H9 (cell line): ENCODE results near the gene COLQ. TPM values are rescaled to one million over a fixed set of nuclear protein-coding genes. Genes with fewer than 3 reads are reported as not detected.

Experiments
- DNase-seq: peaks from one replicate; pipeline ENCODE4 v3.0.0-alpha.2; 2017
- H2AFZ ChIP-seq: one replicate; pipeline ENCODE4 v1.6.1; 2013; ENCODE audit warnings: mild to moderate bottlenecking, low read length, control low read depth, moderate library complexity
- H2AK5ac ChIP-seq: 2 replicates; pipeline ENCODE4 v1.6.1; 2013; ENCODE audit warnings: low read length, control low read depth, mixed read lengths; ENCODE audit not compliant: insufficient read length
- H2BK120ac ChIP-seq: one replicate; pipeline ENCODE4 v1.6.1; 2013; ENCODE audit warnings: low read depth, mild to moderate bottlenecking, low read length, control low read depth, inconsistent platforms; ENCODE audit not compliant: poor library complexity, severe bottlenecking
- H2BK12ac ChIP-seq: 2 replicates; pipeline ENCODE4 v1.6.1; 2013; ENCODE audit warnings: low read length, control low read depth, mixed read lengths, low read depth; ENCODE audit not compliant: insufficient read length
- H2BK15ac ChIP-seq: 2 replicates; pipeline ENCODE4 v1.6.1; 2013; ENCODE audit warnings: low read depth, low read length, control low read depth
- H2BK20ac ChIP-seq: one replicate; pipeline ENCODE4 v1.6.1; 2013; ENCODE audit warnings: low read depth, mild to moderate bottlenecking, low read length, control low read depth, inconsistent platforms; ENCODE audit not compliant: poor library complexity, severe bottlenecking
- H2BK5ac ChIP-seq: 2 replicates; pipeline ENCODE4 v1.6.1; 2013; ENCODE audit warnings: low read length, control low read depth, mixed read lengths; ENCODE audit not compliant: insufficient read length
- H3K14ac ChIP-seq: 2 replicates; pipeline ENCODE4 v1.6.1; 2013; ENCODE audit warnings: low read length, control low read depth; ENCODE audit not compliant: insufficient read depth
- H3K18ac ChIP-seq: 2 replicates; pipeline ENCODE4 v1.6.1; 2013; ENCODE audit warnings: low read depth, mild to moderate bottlenecking, mixed read lengths, low read length, control low read depth; ENCODE audit not compliant: insufficient read length
- H3K23ac ChIP-seq: 2 replicates; pipeline ENCODE4 v1.6.1; 2013; ENCODE audit warnings: low read length, control low read depth, mixed read lengths, low read depth; ENCODE audit not compliant: insufficient read length
- H3K23me2 ChIP-seq: 2 replicates; pipeline ENCODE4 v1.6.1; 2013; ENCODE audit warnings: low read depth, mild to moderate bottlenecking, mixed read lengths, low read length, control low read depth; ENCODE audit not compliant: insufficient read length, poor library complexity, severe bottlenecking
- H3K27ac ChIP-seq: 2 replicates; pipeline ENCODE4 v1.5.1; 2013; ENCODE audit warnings: low read length, control low read depth, mixed read lengths, low read depth; ENCODE audit not compliant: insufficient read length
- H3K27me3 ChIP-seq: 2 replicates; pipeline ENCODE4 v1.6.1; 2013; ENCODE audit warnings: low read length, control low read depth, inconsistent platforms; ENCODE audit not compliant: insufficient read depth
- H3K4ac ChIP-seq: 2 replicates; pipeline ENCODE4 v1.6.1; 2013; ENCODE audit warnings: low read depth, mild to moderate bottlenecking, control low read depth, inconsistent platforms, low read length, moderate library complexity
- H3K4me1 ChIP-seq: 2 replicates; pipeline ENCODE4 v1.6.1; 2013; ENCODE audit warnings: low read length, control low read depth, inconsistent platforms; ENCODE audit not compliant: insufficient read depth
- H3K4me2 ChIP-seq: 2 replicates; pipeline ENCODE4 v1.6.1; 2013; ENCODE audit warnings: low read length, control low read depth, mixed read lengths; ENCODE audit not compliant: insufficient read length, insufficient read depth
- H3K56ac ChIP-seq: 2 replicates; pipeline ENCODE4 v1.6.1; 2013; ENCODE audit warnings: low read depth, mild to moderate bottlenecking, mixed read lengths, low read length, control low read depth; ENCODE audit not compliant: insufficient read length
- H3K79me1 ChIP-seq: 2 replicates; pipeline ENCODE4 v1.6.1; 2013; ENCODE audit warnings: low read depth, mild to moderate bottlenecking, moderate library complexity, low read length, control low read depth, inconsistent platforms; ENCODE audit not compliant: insufficient read depth, poor library complexity, severe bottlenecking
- H3K79me2 ChIP-seq: 2 replicates; pipeline ENCODE4 v1.6.1; 2013; ENCODE audit warnings: low read length, control low read depth, inconsistent platforms; ENCODE audit not compliant: insufficient read depth
- H3K9ac ChIP-seq: 2 replicates; pipeline ENCODE4 v1.6.1; 2013; ENCODE audit warnings: low read length, control low read depth, mixed read lengths; ENCODE audit not compliant: insufficient read length; ENCODE audit errors: extremely low read depth
- H3K9me3 ChIP-seq: one replicate; pipeline ENCODE4 v1.6.1; 2013; ENCODE audit warnings: low read depth, low read length, inconsistent platforms; ENCODE audit not compliant: control insufficient read depth
- H3T11ph ChIP-seq: one replicate; pipeline ENCODE4 v1.6.1; 2013; ENCODE audit warnings: mild to moderate bottlenecking, low read length, control low read depth, inconsistent platforms
- H4K20me1 ChIP-seq: one replicate; pipeline ENCODE4 v1.6.1; 2013; ENCODE audit not compliant: control insufficient read depth, insufficient read length, insufficient read depth
- H4K5ac ChIP-seq: 2 replicates; pipeline ENCODE4 v1.6.1; 2013; ENCODE audit warnings: low read depth, mild to moderate bottlenecking, mixed read lengths, low read length, control low read depth; ENCODE audit not compliant: insufficient read length
- H4K8ac ChIP-seq: replicated peaks from 2 replicates; pipeline ENCODE4 v1.6.1; 2013; ENCODE audit warnings: low read length, control low read depth, mixed read lengths, low read depth; ENCODE audit not compliant: insufficient read length
- H4K91ac ChIP-seq: 2 replicates; pipeline ENCODE4 v1.6.1; 2013; ENCODE audit warnings: low read depth, mild to moderate bottlenecking, moderate library complexity, mixed read lengths, low read length, control low read depth; ENCODE audit not compliant: insufficient read length
- H3K27ac Mint-ChIP-seq, 3 experiments: 2 replicates in 2 of 3; 3 replicates in 1 of 3; pipeline ENCODE4 v1.8.0; 2020 to 2021; ENCODE audit warnings: mixed read lengths in 3 of 3, mild to moderate bottlenecking in 1 of 3, moderate library complexity in 1 of 3
- H3K27me3 Mint-ChIP-seq: 2 replicates; pipeline ENCODE4 v1.8.0; 2021; ENCODE audit warnings: low read depth, mild to moderate bottlenecking, moderate library complexity, mixed read lengths
- H3K36me3 Mint-ChIP-seq, 3 experiments: 2 replicates in 2 of 3; 3 replicates in 1 of 3; pipeline ENCODE4 v1.8.0; 2020 to 2021; ENCODE audit warnings: low read depth in 3 of 3, mixed read lengths in 3 of 3; ENCODE audit not compliant: insufficient read depth in 1 of 3
- H3K4me1 Mint-ChIP-seq, 2 experiments: 2 replicates each; pipeline ENCODE4 v1.8.0; 2020; ENCODE audit warnings: mixed read lengths in 2 of 2
- H3K4me3 Mint-ChIP-seq, 2 experiments: 2 replicates in 1 of 2; 3 replicates in 1 of 2; pipeline ENCODE4 v1.8.0; 2020 to 2021; ENCODE audit warnings: mild to moderate bottlenecking in 2 of 2, mixed read lengths in 2 of 2, moderate library complexity in 1 of 2
- H3K9me3 Mint-ChIP-seq, 2 experiments: 2 replicates in 1 of 2; 3 replicates in 1 of 2; pipeline ENCODE4 v1.8.0; 2020; ENCODE audit warnings: mild to moderate bottlenecking in 2 of 2, mixed read lengths in 2 of 2, moderate library complexity in 1 of 2
- WGBS: extraction: QIAGEN DNeasy Blood & Tissue Kit; methylation state at CpG from one replicate; pipeline ENCODE4 v1.1.7; 2013; ENCODE audit warnings: missing lambda C conversion rate, low lambda C conversion rate, mixed read lengths; ENCODE audit not compliant: insufficient read length; ENCODE audit errors: extremely low coverage; 5-methylcytosine and 5-hydroxymethylcytosine counted together
- total RNA-seq: library from RNA; stranded (reverse); gene quantifications from 2 replicates; pipeline ENCODE4 v1.2.1, GENCODE V29; 2021
- TF ChIP-seq, protein P1 (sequence below): fragments of 200-600 bp; sonication (generic); conservative IDR thresholded peaks from 3 replicates; pipeline ENCODE4 v1.8.0; 2021; ENCODE audit warnings: antibody characterized with exemption, mild to moderate bottlenecking

Gene COLQ
- total RNA-seq, 1 experiment from 2014 or later, result 0.61 TPM

DNA sequence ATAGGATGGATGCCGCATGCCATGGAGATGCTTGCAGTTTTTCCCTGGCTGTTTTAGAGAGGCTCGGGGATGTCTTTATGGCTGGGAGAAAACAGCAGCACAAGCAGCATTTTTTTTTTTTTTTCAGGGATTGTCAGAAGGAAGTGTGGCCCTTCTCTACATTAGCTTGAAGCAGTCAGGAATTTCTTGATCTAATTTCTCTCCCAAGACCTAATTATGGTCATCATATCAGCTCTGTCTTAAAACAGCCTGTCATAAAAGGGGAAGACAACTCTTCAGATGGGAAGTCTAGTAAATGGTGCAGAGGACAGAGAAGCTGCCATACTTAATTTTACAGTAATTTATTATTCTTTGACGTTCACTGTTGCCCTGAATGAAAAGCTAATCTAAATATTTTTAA is 49.6 kb downstream of the COLQ start:
- WGBS, result no CpG with 5 or more reads among the region's 3 CpGs
- Histone ChIP-seq H3K14ac (no peak overlapping the region), H3K79me2 (no peaks in the 10 kb centered on the region), H3T11ph (no peak overlapping the region), H2BK5ac (no peak overlapping the region), H4K8ac (no peak overlapping the region), H3K4me1 (no peaks in the 10 kb centered on the region), H3K27me3 (no peaks in the 10 kb centered on the region), H2BK15ac (no peak overlapping the region), H3K9me3 (no peaks in the 10 kb centered on the region), H3K23ac (no peak overlapping the region), H3K4ac (no peak overlapping the region), H3K9ac (no peak overlapping the region), H3K4me2 (no peak overlapping the region), H2AFZ (no peak overlapping the region), H3K56ac (no peak overlapping the region), H3K27ac (no peak overlapping the region), H4K5ac (no peak overlapping the region), H2BK12ac (no peak overlapping the region), H4K20me1 (no peaks in the 10 kb centered on the region), H3K18ac (no peak overlapping the region), H2BK20ac (no peak overlapping the region), H2AK5ac (no peak overlapping the region), H2BK120ac (no peak overlapping the region), H3K23me2 (no peaks in the 10 kb centered on the region), H3K79me1 (no peaks in the 10 kb centered on the region), H4K91ac (no peak overlapping the region)
- H3K4me1 Mint-ChIP-seq, result peaks cover 7% of the 10 kb centered on the region in 2 experiments
- H3K27ac Mint-ChIP-seq, result no peak overlapping the region
- H3K27me3 Mint-ChIP-seq, result no peaks in the 10 kb centered on the region; the same call in none of the 2 replicates
- no peak overlapping the region for H3K4me3 Mint-ChIP-seq
- TF ChIP-seq, protein P1, sequence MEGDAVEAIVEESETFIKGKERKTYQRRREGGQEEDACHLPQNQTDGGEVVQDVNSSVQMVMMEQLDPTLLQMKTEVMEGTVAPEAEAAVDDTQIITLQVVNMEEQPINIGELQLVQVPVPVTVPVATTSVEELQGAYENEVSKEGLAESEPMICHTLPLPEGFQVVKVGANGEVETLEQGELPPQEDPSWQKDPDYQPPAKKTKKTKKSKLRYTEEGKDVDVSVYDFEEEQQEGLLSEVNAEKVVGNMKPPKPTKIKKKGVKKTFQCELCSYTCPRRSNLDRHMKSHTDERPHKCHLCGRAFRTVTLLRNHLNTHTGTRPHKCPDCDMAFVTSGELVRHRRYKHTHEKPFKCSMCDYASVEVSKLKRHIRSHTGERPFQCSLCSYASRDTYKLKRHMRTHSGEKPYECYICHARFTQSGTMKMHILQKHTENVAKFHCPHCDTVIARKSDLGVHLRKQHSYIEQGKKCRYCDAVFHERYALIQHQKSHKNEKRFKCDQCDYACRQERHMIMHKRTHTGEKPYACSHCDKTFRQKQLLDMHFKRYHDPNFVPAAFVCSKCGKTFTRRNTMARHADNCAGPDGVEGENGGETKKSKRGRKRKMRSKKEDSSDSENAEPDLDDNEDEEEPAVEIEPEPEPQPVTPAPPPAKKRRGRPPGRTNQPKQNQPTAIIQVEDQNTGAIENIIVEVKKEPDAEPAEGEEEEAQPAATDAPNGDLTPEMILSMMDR, result no peak
- no peak for DNase-seq
- H3K36me3 Mint-ChIP-seq, result no peaks in the 10 kb centered on the region
- no peaks in the 10 kb centered on the region for H3K9me3 Mint-ChIP-seq
